Gastrocnemius medialis (tissue), 4 donors: ENCODE results near the gene TUBA8. TPM values are rescaled to one million over a fixed set of nuclear protein-coding genes. Genes with fewer than 3 reads are reported as not detected.
"Not testable (repeated sequence)": the region's sequence is repeated elsewhere in the genome, so short reads cannot be mapped to it uniquely, and the experiment has no call there.

Source experiments
- ATAC-seq, 2 donors: fragments of 150-250 bp; one replicate each; pipeline ENCODE4 v1.9.1; 2016
- DNase-seq, 2 donors: peaks; one replicate each; pipeline ENCODE4 v3.0.0-alpha.2; 2019
- H3K27ac ChIP-seq, 4 donors: fragments of 200-600 bp; sonication (generic); 1 replicate in 1 of 4; 2 replicates in 3 of 4; pipeline ENCODE4 v1.5.1; 2016 to 2018; ENCODE audit warnings: mild to moderate bottlenecking in 2 of 4, moderate library complexity in 1 of 4
- H3K27me3 ChIP-seq, 3 donors: fragments of 200-600 bp; sonication (generic) in 2 of 3; 1 replicate in 1 of 3; 2 replicates in 2 of 3; pipeline versions ENCODE4 v1.5.1 to v1.6.0; 2016 to 2019; ENCODE audit warnings: mild to moderate bottlenecking in 1 of 3, moderate library complexity in 1 of 3
- H3K36me3 ChIP-seq, 2 donors: fragments of 200-600 bp; sonication (generic) in 1 of 2; one replicate each; pipeline ENCODE4 v1.5.1; 2017 to 2018
- H3K4me1 ChIP-seq, 2 donors: fragments of 200-600 bp; sonication (generic) in 1 of 2; one replicate each; pipeline ENCODE4 v1.5.1; 2016 to 2017; ENCODE audit warnings: mild to moderate bottlenecking in 2 of 2
- H3K4me3 ChIP-seq, 4 donors: fragments of 200-600 bp; sonication (generic) in 3 of 4; 1 replicate in 1 of 4; 2 replicates in 3 of 4; pipeline ENCODE4 v1.5.1; 2016 to 2019; ENCODE audit warnings: mild to moderate bottlenecking in 2 of 4
- H3K9me3 ChIP-seq, 3 donors: fragments of 200-600 bp; sonication (generic) in 2 of 3; 1 replicate in 1 of 3; 2 replicates in 2 of 3; pipeline ENCODE4 v1.5.1; 2016 to 2019
- POLR2A ChIP-seq, 2 donors: fragments of 450-650 bp; IDR thresholded peaks; one replicate each; pipeline ENCODE4 v1.6.1; 2017; ENCODE audit warnings: antibody characterized with exemption in 2 of 2, mild to moderate bottlenecking in 2 of 2, moderate library complexity in 2 of 2
- in situ Hi-C, 4 donors: fragments of 200-750 bp; cut with MboI; loops; one replicate each; pipeline versions ENCODE4 v1.15.0 to v1.8.0; 2017; ENCODE audit warnings: low sequenced_read_pairs in 4 of 4
- intact Hi-C: fragments of 100-400 bp; cut with DNase I; formaldehyde crosslinking; loops from one replicate; pipeline ENCODE4 v1.15.1; 2023; ENCODE audit warnings: low total_unique reads
- total RNA-seq, 4 donors: library from RNA; depleted of rRNA; stranded (reverse); fragments of >200 nt; gene quantifications; one replicate each; pipeline versions ENCODE4 v1.1.0 to v1.2.3, GENCODE V29; 2016
- TF ChIP-seq, protein P1 (sequence below), 5 experiments: fragments of 450-650 bp in 3 of 5; fragments of 200-600 bp in 2 of 5; sonication (generic) in 2 of 5; IDR thresholded peaks in 4 of 5; conservative IDR thresholded peaks in 1 of 5; 1 replicate in 4 of 5; 2 replicates in 1 of 5; pipeline ENCODE4 v1.5.1; 2016 to 2019; ENCODE audit warnings: antibody characterized with exemption in 5 of 5, mild to moderate bottlenecking in 3 of 5, moderate library complexity in 3 of 5

TUBA8 gene
- total RNA-seq, 4 donors from 2014 or later: 57.8 to 114 (median 77.7) TPM

GRCh38 chr22:18068381-18068988 lies 42.1 kb upstream of the TUBA8 start:
- DNase-seq (no peak), ATAC-seq (peak in 1 of 2 donors; percentile 45)
- Histone ChIP-seq H3K4me3 (no peak overlapping the region), H3K27me3 (no peaks in the 10 kb centered on the region), H3K36me3 (no peaks in the 10 kb centered on the region), H3K4me1 (peaks cover 9 to 18% of the 10 kb centered on the region in 2 donors), H3K9me3 (no peaks in the 10 kb centered on the region), H3K27ac (peak overlapping the region in 3 of 4 donors; percentile 18 to 35 (median 24))
- no peak for TF ChIP-seq POLR2A (IDR thresholded peaks at IDR 0.05)
- TF ChIP-seq, protein P1, sequence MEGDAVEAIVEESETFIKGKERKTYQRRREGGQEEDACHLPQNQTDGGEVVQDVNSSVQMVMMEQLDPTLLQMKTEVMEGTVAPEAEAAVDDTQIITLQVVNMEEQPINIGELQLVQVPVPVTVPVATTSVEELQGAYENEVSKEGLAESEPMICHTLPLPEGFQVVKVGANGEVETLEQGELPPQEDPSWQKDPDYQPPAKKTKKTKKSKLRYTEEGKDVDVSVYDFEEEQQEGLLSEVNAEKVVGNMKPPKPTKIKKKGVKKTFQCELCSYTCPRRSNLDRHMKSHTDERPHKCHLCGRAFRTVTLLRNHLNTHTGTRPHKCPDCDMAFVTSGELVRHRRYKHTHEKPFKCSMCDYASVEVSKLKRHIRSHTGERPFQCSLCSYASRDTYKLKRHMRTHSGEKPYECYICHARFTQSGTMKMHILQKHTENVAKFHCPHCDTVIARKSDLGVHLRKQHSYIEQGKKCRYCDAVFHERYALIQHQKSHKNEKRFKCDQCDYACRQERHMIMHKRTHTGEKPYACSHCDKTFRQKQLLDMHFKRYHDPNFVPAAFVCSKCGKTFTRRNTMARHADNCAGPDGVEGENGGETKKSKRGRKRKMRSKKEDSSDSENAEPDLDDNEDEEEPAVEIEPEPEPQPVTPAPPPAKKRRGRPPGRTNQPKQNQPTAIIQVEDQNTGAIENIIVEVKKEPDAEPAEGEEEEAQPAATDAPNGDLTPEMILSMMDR (IDR thresholded peaks at IDR 0.05 in 4 of 5, conservative IDR thresholded peaks at IDR 0.05 in 1 of 5): no peak
- intact Hi-C loops: no loop called here
- in situ Hi-C loops: loop anchor here in 1 of 4 donors (10.0 to 25.0 kb wide), 2 partner anchors 54 to 156 kb away; no protein-coding TSS in a partner anchor

- Histone ChIP-seq H3K27ac (peak overlapping the region in 2 of 4 donors; percentile 18 to 27), H3K27me3 (no peaks in the 10 kb centered on the region), H3K36me3 (no peaks in the 10 kb centered on the region), H3K4me1 (peaks cover 9 to 18% of the 10 kb centered on the region in 2 donors), H3K9me3 (no peaks in the 10 kb centered on the region), H3K4me3 (no peak overlapping the region)
- intact Hi-C loops: no loop called here
- DNase-seq: no peak
- in situ Hi-C loops: loop anchor here in 1 of 4 donors (10.0 to 25.0 kb wide), 2 partner anchors 54 to 157 kb away; no protein-coding TSS in a partner anchor
- ATAC-seq: no peak
- no peak for TF ChIP-seq POLR2A (IDR thresholded peaks at IDR 0.05)
- TF ChIP-seq, protein P1 (IDR thresholded peaks at IDR 0.05 in 4 of 5, conservative IDR thresholded peaks at IDR 0.05 in 1 of 5): no peak
Observed at GRCh38 chr22:18069041-18069440, 41.6 kb upstream of the TUBA8 start.

DNA sequence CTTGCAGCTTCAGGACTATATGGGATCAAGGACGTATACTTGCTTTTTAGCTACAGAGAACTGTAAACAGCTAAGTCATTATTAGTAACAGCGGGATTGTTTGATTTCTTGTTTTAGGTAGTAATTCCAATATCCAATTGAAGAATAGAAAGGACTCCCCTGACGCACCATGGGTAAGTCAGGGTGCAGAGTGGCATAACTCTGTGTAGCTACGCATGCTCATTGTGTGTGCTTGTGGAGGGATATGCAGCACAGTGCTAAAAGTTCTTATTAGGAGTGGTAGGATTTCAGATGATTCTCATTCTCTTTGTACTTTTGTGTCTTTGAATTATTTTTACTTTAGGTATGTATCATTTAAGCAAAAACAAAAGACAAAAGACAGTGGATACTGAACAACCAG lies 40.6 kb upstream of the TUBA8 start:
- Histone ChIP-seq H3K9me3 (no peaks in the 10 kb centered on the region), H3K27me3 (no peaks in the 10 kb centered on the region), H3K4me1 (peaks cover 9 to 18% of the 10 kb centered on the region in 2 donors), H3K27ac (no peak overlapping the region), H3K36me3 (no peaks in the 10 kb centered on the region), H3K4me3 (no peak overlapping the region)
- TF ChIP-seq POLR2A (IDR thresholded peaks at IDR 0.05): no peak
- TF ChIP-seq, protein P1 (IDR thresholded peaks at IDR 0.05 in 4 of 5, conservative IDR thresholded peaks at IDR 0.05 in 1 of 5): no peak
- ATAC-seq (no peak), DNase-seq (no peak)
- in situ Hi-C loops: loop anchor here (5.0 to 25.0 kb wide), 7 partner anchors 63 to 238 kb away; no protein-coding TSS in a partner anchor
- intact Hi-C loops: no loop called here

- no peak overlapping the region for H3K27ac ChIP-seq
- H3K4me3 ChIP-seq: no peak overlapping the region
- no peak for TF ChIP-seq POLR2A (IDR thresholded peaks at IDR 0.05)
- TF ChIP-seq, protein P1 (IDR thresholded peaks at IDR 0.05 in 4 of 5, conservative IDR thresholded peaks at IDR 0.05 in 1 of 5): peak in 1 of 5 experiments; percentile 16
- intact Hi-C loops (no loop called here), in situ Hi-C loops (loop anchor here (5.0 to 25.0 kb wide), 7 partner anchors 63 to 238 kb away; no protein-coding TSS in a partner anchor)
- H3K4me1 ChIP-seq: peaks cover 15 to 20% of the 10 kb centered on the region in 2 donors
- DNase-seq (no peak), ATAC-seq (no peak)
- H3K9me3 ChIP-seq: no peaks in the 10 kb centered on the region
- H3K27me3 ChIP-seq: no peaks in the 10 kb centered on the region
- no peaks in the 10 kb centered on the region for H3K36me3 ChIP-seq
Observed at GRCh38 chr22:18070556-18071306, 39.9 kb upstream of the TUBA8 start.

DNA sequence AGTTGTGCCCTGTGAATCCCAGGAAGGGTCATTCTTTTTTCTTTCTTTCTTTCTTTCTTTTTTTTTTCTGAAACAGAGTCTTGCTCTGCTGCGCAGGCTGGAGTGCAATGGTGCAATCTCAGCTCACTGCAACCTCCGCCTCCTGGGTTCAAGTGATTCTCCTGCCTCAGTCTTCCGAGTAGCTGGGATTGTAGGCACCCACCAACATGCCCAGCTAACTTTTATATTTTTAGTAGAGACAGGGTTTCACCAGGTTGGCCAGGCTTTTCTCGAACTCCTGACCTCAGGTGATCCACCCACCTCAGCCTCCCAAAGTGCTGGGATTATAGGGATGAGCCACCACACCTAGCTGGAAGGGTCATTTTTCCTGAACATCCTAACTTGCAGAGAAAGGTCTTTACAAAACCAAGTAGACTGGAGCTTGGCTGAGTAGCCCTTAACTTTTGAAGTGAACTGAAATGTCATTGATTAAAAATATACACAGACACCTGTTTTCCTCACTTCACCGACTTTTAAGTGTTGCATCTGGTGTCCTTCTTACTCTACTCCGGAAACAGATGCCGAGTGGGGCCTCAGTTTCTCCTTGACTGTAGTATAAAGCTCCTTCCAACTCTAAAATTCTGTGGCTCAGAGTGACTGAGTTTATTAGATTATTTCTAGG lies 39.2 kb upstream of the TUBA8 start:
- H3K27me3 ChIP-seq, H3K9me3 ChIP-seq, H3K4me3 ChIP-seq, intact Hi-C loops, ATAC-seq, H3K36me3 ChIP-seq, DNase-seq: not testable (repeated sequence)
- in situ Hi-C loops: loop anchor here (5.0 to 25.0 kb wide), 7 partner anchors 64 to 239 kb away; no protein-coding TSS in a partner anchor
- peak overlapping the region in 1 of 4 donors; percentile 11 for H3K27ac ChIP-seq
- H3K4me1 ChIP-seq: peaks cover 22 to 26% of the 10 kb centered on the region in 2 donors
